Measurements from ENCODE around the gene FAM180A.

The FAM180A gene

GRCh38 chr7:135707570-135707966, 41.0 kb downstream of the FAM180A start:
- DNase-seq (ENCODE audit: extremely low read depth, low read depth) = no peak
- H3K4me3 ChIP-seq (replicated peaks; ENCODE audit: low read depth, low read length) = no peak overlapping the region
- no peak for TF ChIP-seq CTCF (IDR thresholded peaks at IDR 0.05; ENCODE audit: low read depth, low read length, missing control alignments)

- no peak overlapping the region for H3K4me3 ChIP-seq (replicated peaks; ENCODE audit: low read depth, low read length)
- no peak for DNase-seq (ENCODE audit: extremely low read depth, low read depth)
- TF ChIP-seq CTCF (IDR thresholded peaks at IDR 0.05; ENCODE audit: low read depth, low read length, missing control alignments) = no peak
Measured at GRCh38 chr7:135706858-135707569, 41.6 kb downstream of the FAM180A start.

GRCh38 chr7:135706038-135706742, 42.4 kb downstream of the FAM180A start:
- H3K4me3 ChIP-seq (replicated peaks; ENCODE audit: low read depth, low read length) = no peak overlapping the region
- no peak for DNase-seq (ENCODE audit: extremely low read depth, low read depth)
- no peak for TF ChIP-seq CTCF (IDR thresholded peaks at IDR 0.05; ENCODE audit: low read depth, low read length, missing control alignments)

GRCh38 chr7:135704698-135705097, 43.9 kb downstream of the FAM180A start:
- no peak for TF ChIP-seq CTCF (IDR thresholded peaks at IDR 0.05; ENCODE audit: low read depth, low read length, missing control alignments)
- no peak overlapping the region for H3K4me3 ChIP-seq (replicated peaks; ENCODE audit: low read depth, low read length)
- no peak for DNase-seq (ENCODE audit: extremely low read depth, low read depth)

- peak; percentile 46 for TF ChIP-seq CTCF (IDR thresholded peaks at IDR 0.05; ENCODE audit: low read depth, low read length, missing control alignments)
- no peak overlapping the region for H3K4me3 ChIP-seq (replicated peaks; ENCODE audit: low read depth, low read length)
- no peak for DNase-seq (ENCODE audit: extremely low read depth, low read depth)
Measured at GRCh38 chr7:135704074-135704473, 44.5 kb downstream of the FAM180A start.

GRCh38 chr7:135697276-135698049, 51.1 kb downstream of the FAM180A start:
- TF ChIP-seq CTCF (IDR thresholded peaks at IDR 0.05; ENCODE audit: low read depth, low read length, missing control alignments) = no peak
- DNase-seq (ENCODE audit: extremely low read depth, low read depth) = no peak
- H3K4me3 ChIP-seq (replicated peaks; ENCODE audit: low read depth, low read length) = no peak overlapping the region

All from HFF-Myc (cell line).